HepG2 (cell line): ENCODE results near the gene PDZK1. TPM values are rescaled to one million over a fixed set of nuclear protein-coding genes. Genes with fewer than 3 reads are reported as not detected.
A peak's percentile ranks its signal among the peaks of the same experiment; 100 is the strongest.

ENCODE experiments used
- ATAC-seq: fragments of 200-7000 bp; cut with Tn5 transposase; 3 replicates; pipeline ENCODE4 v1.9.1; 2020; ENCODE audit warnings: mild to moderate bottlenecking, moderate library complexity
- BruUV-seq: library from RNA; stranded (reverse); fragments of 400-500 nt; replicated peaks from 2 replicates; lab custom pipeline; 2021; lab: Mats Ljungman, UMichigan
- CTCF ChIA-PET: fragments of 300-600 bp; formaldehyde crosslinking; extraction: SDS; loops from one replicate; lab custom pipeline; 2021; ENCODE audit warnings: low total read pairs, inconsistent platforms, low intra/inter-chr PET ratio; lab: Yijun Ruan, JAX
- POLR2A ChIA-PET: fragments of 350-600 bp; sonication (Branson Sonifier 250); formaldehyde crosslinking; loops from one replicate; lab custom pipeline; 2020; ENCODE audit warnings: antibody characterized with exemption, inconsistent platforms; lab: Yijun Ruan, JAX
- DNase-seq: peaks from one replicate; pipeline ENCODE4 v3.0.0-alpha.2; 2015; ENCODE audit warnings: low spot score
- FAIRE-seq: peaks from 3 replicates; lab custom pipeline; 2011; peaks lifted over from hg19 to GRCh38; lab: Jason Lieb, UNC
- H2AFZ ChIP-seq: one replicate; pipeline ENCODE4 v1.6.1; 2011; ENCODE audit warnings: low read length, inconsistent platforms
- H3K27ac ChIP-seq: fragments of 300-600 bp; 3 replicates; pipeline ENCODE4 v1.8.0; 2011; ENCODE audit warnings: mixed run types, mild to moderate bottlenecking, mixed read lengths, low read length, inconsistent platforms; ENCODE audit not compliant: insufficient read depth; ENCODE audit errors: extremely low read length
- H3K27me3 ChIP-seq, 2 experiments: fragments of 200-600 bp in 1 of 2; 2 replicates in 1 of 2; 3 replicates in 1 of 2; pipeline versions ENCODE4 v1.6.0 to v1.8.0; 2011; ENCODE audit warnings: low read length in 2 of 2, mild to moderate bottlenecking in 2 of 2, moderate library complexity in 2 of 2, inconsistent platforms in 1 of 2; ENCODE audit not compliant: insufficient read depth in 2 of 2, control insufficient read depth in 1 of 2
- H3K36me3 ChIP-seq, 2 experiments: fragments of 200-600 bp in 1 of 2; replicated peaks in 1 of 2; 2 replicates in 1 of 2; 3 replicates in 1 of 2; pipeline versions ENCODE4 v1.5.1 to v1.8.0; 2011; ENCODE audit warnings: low read length in 2 of 2, inconsistent platforms in 1 of 2; ENCODE audit not compliant: insufficient read depth in 2 of 2, control insufficient read depth in 1 of 2
- H3K4me1 ChIP-seq: 2 replicates; pipeline ENCODE4 v1.5.1; 2012; ENCODE audit warnings: low read length, inconsistent platforms; ENCODE audit not compliant: insufficient read depth
- H3K4me2 ChIP-seq: 2 replicates; pipeline ENCODE4 v1.6.0; 2011; ENCODE audit warnings: low read depth, low read length, inconsistent platforms
- H3K4me3 ChIP-seq, 3 experiments: fragments of 200-600 bp in 1 of 3; sonication (generic), shearing (Covaris generic) in 1 of 3; replicated peaks in 1 of 3; 2 replicates each; pipeline ENCODE4 v1.5.1; 2011 to 2016; ENCODE audit warnings: low read length in 3 of 3, inconsistent platforms in 2 of 3, low read depth in 2 of 3, mild to moderate bottlenecking in 2 of 3, control low read depth in 1 of 3, mixed read lengths in 1 of 3; ENCODE audit not compliant: insufficient read depth in 1 of 3
- H3K79me2 ChIP-seq: one replicate; pipeline ENCODE4 v1.6.1; 2011; ENCODE audit warnings: low read length, inconsistent platforms; ENCODE audit not compliant: insufficient read depth
- H3K9ac ChIP-seq: 2 replicates; pipeline ENCODE4 v1.6.0; 2011; ENCODE audit warnings: mild to moderate bottlenecking, low read depth, low read length, inconsistent platforms; ENCODE audit not compliant: insufficient read depth
- H3K9me3 ChIP-seq: 2 replicates; pipeline ENCODE4 v1.5.1; 2012; ENCODE audit warnings: mild to moderate bottlenecking, low read length
- H4K20me1 ChIP-seq: 2 replicates; pipeline ENCODE4 v1.6.0; 2011; ENCODE audit warnings: inconsistent platforms, mild to moderate bottlenecking, low read length, moderate library complexity; ENCODE audit not compliant: insufficient read depth
- CHD4 ChIP-seq: fragments of 200-600 bp; sonication (generic); IDR thresholded peaks from 2 replicates; pipeline ENCODE4 v1.7.0; 2017; ENCODE audit warnings: mild to moderate bottlenecking, low read length, borderline replicate concordance
- NCOA1 ChIP-seq: sonication (generic); formaldehyde crosslinking; IDR thresholded peaks from 2 replicates; pipeline ENCODE4 v1.9.0; 2021; ENCODE audit warnings: missing genetic modification reagents
- NKX3-1 ChIP-seq: sonication (generic); formaldehyde crosslinking; IDR thresholded peaks from 2 replicates; pipeline ENCODE4 v1.5.0; 2020; ENCODE audit warnings: missing genetic modification reagents
- SMYD3 ChIP-seq: sonication (generic); formaldehyde crosslinking; IDR thresholded peaks from 2 replicates; pipeline ENCODE4 v1.8.1; 2023; ENCODE audit warnings: mild to moderate bottlenecking, missing genetic modification reagents
- SNAI1 ChIP-seq: sonication (generic); formaldehyde crosslinking; IDR thresholded peaks from 2 replicates; pipeline ENCODE4 v1.5.0; 2020; ENCODE audit warnings: mild to moderate bottlenecking, missing genetic modification reagents, borderline replicate concordance
- TOE1 ChIP-seq: sonication (generic); formaldehyde crosslinking; IDR thresholded peaks from 2 replicates; pipeline ENCODE4 v1.4.0; 2020; ENCODE audit warnings: mild to moderate bottlenecking, missing genetic modification reagents
- UBTF ChIP-seq: sonication (generic); formaldehyde crosslinking; IDR thresholded peaks from 2 replicates; pipeline ENCODE4 v1.4.0; 2020; ENCODE audit warnings: mild to moderate bottlenecking, missing genetic modification reagents
- ZBTB34 ChIP-seq: sonication (generic); formaldehyde crosslinking; IDR thresholded peaks from 2 replicates; pipeline ENCODE4 v1.8.0; 2022; ENCODE audit warnings: mild to moderate bottlenecking, missing genetic modification reagents
- ZBTB39 ChIP-seq: sonication (generic); formaldehyde crosslinking; IDR thresholded peaks from 2 replicates; pipeline ENCODE4 v1.5.0; 2020; ENCODE audit warnings: missing genetic modification reagents
- ZNF18 ChIP-seq: sonication (generic); formaldehyde crosslinking; IDR thresholded peaks from 2 replicates; pipeline ENCODE4 v1.8.0; 2022; ENCODE audit warnings: mild to moderate bottlenecking, missing genetic modification reagents; ENCODE audit not compliant: insufficient replicate concordance
- ZNF234 ChIP-seq: sonication (generic); formaldehyde crosslinking; conservative IDR thresholded peaks from 2 replicates; pipeline ENCODE4 v1.5.1; 2020; ENCODE audit warnings: mild to moderate bottlenecking, missing genetic modification reagents
- ZNF720 ChIP-seq: sonication (generic); formaldehyde crosslinking; IDR thresholded peaks from 2 replicates; pipeline ENCODE4 v1.4.0; 2020; ENCODE audit warnings: missing genetic modification reagents
- ZNF790 ChIP-seq: sonication (generic); formaldehyde crosslinking; IDR thresholded peaks from 2 replicates; pipeline ENCODE4 v1.8.0; 2022; ENCODE audit warnings: missing genetic modification reagents, mild to moderate bottlenecking, borderline replicate concordance
- ZNF891 ChIP-seq: sonication (generic); formaldehyde crosslinking; IDR thresholded peaks from 2 replicates; pipeline ENCODE4 v1.5.0; 2020; ENCODE audit warnings: mild to moderate bottlenecking, missing genetic modification reagents
- ZZZ3 ChIP-seq: sonication (generic); formaldehyde crosslinking; IDR thresholded peaks from 2 replicates; pipeline ENCODE4 v1.4.0; 2020; ENCODE audit warnings: missing genetic modification reagents, mild to moderate bottlenecking, borderline replicate concordance
- WGBS: methylation state at CpG from one replicate; pipeline ENCODE4 v1.1.6; 2017; ENCODE audit warnings: low lambda C conversion rate; 5-methylcytosine and 5-hydroxymethylcytosine counted together
- in situ Hi-C: cut with HindIII; loops from 2 replicates; pipeline ENCODE4 v1.10.0; 2017; ENCODE audit warnings: low pct_unique_long_range_greater_than_20kb; ENCODE audit not compliant: extremely low pct_ligation_motif_present
- intact Hi-C: fragments of 100-400 bp; cut with micrococcal nuclease; formaldehyde crosslinking; loops from one replicate; pipeline ENCODE4 v1.10.0; 2022; ENCODE audit not compliant: unreplicated experiment
- polyA plus RNA-seq, 8 experiments: library from polyadenylated mRNA; depleted of rRNA in 3 of 8; stranded (reverse) in 7 of 8; unstranded in 1 of 8; fragments of >200 nt; fragmentation: Illumina TruSeq in 4 of 8; extraction: Trizol in 4 of 8; gene quantifications; 2 replicates each; pipeline versions ENCODE4 v1.2.1 to v1.2.3, GENCODE V29; 2011 to 2016; ENCODE audit warnings: low read depth in 4 of 8, missing spikeins in 1 of 8, mixed read lengths in 1 of 8; ENCODE audit not compliant: insufficient read depth in 1 of 8
- total RNA-seq, 5 experiments: library from RNA; depleted of rRNA; stranded (reverse); fragments of >200 nt; fragmentation: Illumina TruSeq; extraction: Trizol; gene quantifications; 2 replicates each; pipeline ENCODE4 v1.2.3, GENCODE V29; 2016; ENCODE audit warnings: low read depth in 1 of 5

Gene PDZK1
- total and polyA plus RNA-seq, 2 of the 13 experiments (the other 11 are each of a cell fraction or from before 2014, with no cell fraction given) = 16.2 to 46.4 TPM

- TF ChIP-seq ZNF891 (CRISPR knock-in tag) = no peak
- TF ChIP-seq SNAI1 (CRISPR knock-in tag) = no peak
- 0 out of 2 replicates have a peak, but pooled peaks have one; percentile 47 for TF ChIP-seq ZNF790 (CRISPR knock-in tag)
- TF ChIP-seq ZBTB39 (CRISPR knock-in tag) = peak; percentile 49; the same call in 1 of the 2 replicates
- no peak for TF ChIP-seq NKX3-1 (CRISPR knock-in tag)
- no peak for TF ChIP-seq ZNF234
- TF ChIP-seq NCOA1 = no peak
Measured at GRCh38 chr1:145707183-145707867, at the start of gene PDZK1 (continued).

- H3K9ac ChIP-seq = no peak overlapping the region
- POLR2A ChIA-PET = no interaction called here
- TF ChIP-seq SMYD3 (CRISPR knock-in tag) = no peak
- no peak for TF ChIP-seq CHD4
- TF ChIP-seq ZZZ3 (CRISPR knock-in tag) = no peak
- TF ChIP-seq ZNF18 (CRISPR knock-in tag) = no peak
- no peak for TF ChIP-seq TOE1
- TF ChIP-seq ZNF720 = no peak
- TF ChIP-seq UBTF (CRISPR knock-in tag) = no peak
- no peak for TF ChIP-seq ZBTB34 (CRISPR knock-in tag)
Measured at GRCh38 chr1:145751491-145752037, 44.4 kb upstream of the PDZK1 start.

More at GRCh38 chr1:145751491-145752037, 44.4 kb upstream of the PDZK1 start:
- Histone ChIP-seq H3K27me3 (no peaks in the 10 kb centered on the region), H3K4me3 (no peak overlapping the region), H3K9me3 (no peaks in the 10 kb centered on the region), H3K4me1 (no peaks in the 10 kb centered on the region), H3K4me2 (no peak overlapping the region), H3K79me2 (no peaks in the 10 kb centered on the region), H3K27ac (no peak overlapping the region), H4K20me1 (no peaks in the 10 kb centered on the region), H2AFZ (no peak overlapping the region), H3K36me3 (peaks cover 9 to 49% of the 10 kb centered on the region in 2 experiments)
- BruUV-seq = no TSS peak
- FAIRE-seq = no peak
- no peak for DNase-seq
- CTCF ChIA-PET = no interaction called here
- in situ Hi-C loops = no loop called here
- intact Hi-C loops = no loop called here
- no peak for ATAC-seq
- 98% methylated on average over 5 of the region's 5 CpGs for WGBS
